ENCODE results near the gene SPEG. TPM values are rescaled to one million over a fixed set of nuclear protein-coding genes. Genes with fewer than 3 reads are reported as not detected.

Gene SPEG
- total RNA-seq, 6 experiments from 2014 or later: 0.24 to 1.5 (median 0.48) TPM

DNA sequence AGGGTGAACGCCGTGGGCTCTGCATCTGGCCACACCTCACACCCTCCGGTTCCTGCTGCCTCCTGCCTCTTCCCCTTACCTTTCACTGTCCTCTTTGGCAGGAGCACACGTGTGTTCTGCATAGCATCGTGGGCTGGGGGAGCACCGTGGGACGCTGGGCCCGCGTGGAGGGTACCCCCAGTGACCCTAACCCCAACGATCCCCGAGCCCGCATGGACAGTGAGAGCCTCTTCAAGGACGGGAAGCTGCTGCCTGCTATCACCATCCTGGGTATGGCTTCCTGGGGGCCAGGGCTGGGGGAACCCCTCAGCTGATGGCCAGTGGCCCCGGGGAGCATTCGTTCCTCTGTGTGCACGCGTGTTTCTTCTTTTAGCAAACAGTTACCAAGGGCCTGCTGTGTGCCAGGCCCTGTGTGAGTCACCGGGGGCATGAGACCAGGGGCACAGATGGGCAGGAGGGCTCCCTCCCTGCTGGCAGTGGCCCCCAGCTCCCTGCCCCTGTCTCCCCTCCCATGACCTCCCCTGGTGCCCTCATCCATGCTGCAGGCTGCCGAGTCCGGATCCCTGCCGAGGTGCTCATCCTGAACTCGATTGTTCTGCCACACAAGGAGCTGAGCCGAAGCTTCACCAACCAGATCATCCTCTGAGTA, 71.6 kb downstream of the SPEG start:
- 95% methylated on average over 3 of the region's 23 CpGs for WGBS (ENCODE audit: insufficient coverage, low coverage, low lambda C conversion rate, missing lambda C conversion rate)
- no peak overlapping the region for H3K4me3 ChIP-seq
- no peaks in the 10 kb centered on the region for H3K27me3 ChIP-seq
- intact Hi-C loops (cut with DNase I): no loop called here
- TF ChIP-seq POLR2A (IDR thresholded peaks at IDR 0.05) (no peak), CTCF (IDR thresholded peaks at IDR 0.05) (no peak)
- no peaks in the 10 kb centered on the region for H3K9me3 ChIP-seq
- ATAC-seq (no peak), DNase-seq (no peak)
- no peak overlapping the region for H3K27ac ChIP-seq
- H3K36me3 ChIP-seq: peaks cover 0 to 9% (median 0%) of the 10 kb centered on the region in 4 donors
- peaks cover 0 to 3% (median 0%) of the 10 kb centered on the region in 4 donors for H3K4me1 ChIP-seq

DNA sequence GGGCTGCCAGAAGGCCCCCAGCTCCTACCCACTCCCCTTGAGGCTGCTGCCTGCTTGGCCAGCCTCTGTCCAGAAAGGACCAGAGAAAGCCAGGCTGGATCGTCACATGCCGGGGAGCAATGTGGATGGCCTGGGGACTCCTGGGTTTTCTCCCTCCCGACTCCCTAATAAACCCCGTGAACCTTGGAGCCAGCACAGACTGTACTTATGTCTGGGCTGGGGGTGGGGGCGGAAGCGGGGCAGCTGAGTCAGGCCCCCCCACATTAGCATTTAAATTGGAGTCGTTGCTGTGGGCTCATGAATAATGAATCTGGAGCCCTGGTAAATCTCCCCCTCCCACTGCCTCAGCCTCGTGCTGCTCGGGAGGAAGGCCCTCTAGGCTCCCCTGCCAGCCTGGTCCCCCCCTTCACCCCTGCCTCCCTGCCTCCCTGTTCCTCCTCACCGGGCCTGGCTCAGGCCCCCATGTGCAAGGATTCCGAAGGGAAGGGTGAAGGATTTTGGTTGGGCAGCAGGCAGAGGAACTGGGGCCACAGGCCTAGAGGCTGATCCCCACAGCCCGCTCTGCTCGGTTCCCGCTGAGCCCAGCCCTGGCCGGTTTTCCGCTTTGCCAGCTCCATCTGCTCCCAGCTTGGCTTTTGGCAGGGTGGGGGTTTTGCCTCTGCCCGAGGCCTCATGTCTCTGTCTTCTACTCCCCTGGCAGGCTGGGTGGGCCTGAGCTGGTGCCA, 72.3 kb downstream of the SPEG start:
- H3K36me3 ChIP-seq: peaks cover 0 to 9% (median 0%) of the 10 kb centered on the region in 4 donors
- DNase-seq (no peak), ATAC-seq (no peak)
- H3K27ac ChIP-seq: no peak overlapping the region
- H3K9me3 ChIP-seq: no peaks in the 10 kb centered on the region
- H3K4me3 ChIP-seq: no peak overlapping the region
- H3K4me1 ChIP-seq: peaks cover 0 to 3% (median 0%) of the 10 kb centered on the region in 4 donors
- intact Hi-C loops (cut with DNase I): no loop called here
- no peaks in the 10 kb centered on the region for H3K27me3 ChIP-seq
- no peak for TF ChIP-seq POLR2A (IDR thresholded peaks at IDR 0.05)
- no peak for TF ChIP-seq CTCF (IDR thresholded peaks at IDR 0.05)
- 82% methylated on average over 4 of the region's 17 CpGs for WGBS (ENCODE audit: insufficient coverage, low coverage, low lambda C conversion rate, missing lambda C conversion rate)

DNA sequence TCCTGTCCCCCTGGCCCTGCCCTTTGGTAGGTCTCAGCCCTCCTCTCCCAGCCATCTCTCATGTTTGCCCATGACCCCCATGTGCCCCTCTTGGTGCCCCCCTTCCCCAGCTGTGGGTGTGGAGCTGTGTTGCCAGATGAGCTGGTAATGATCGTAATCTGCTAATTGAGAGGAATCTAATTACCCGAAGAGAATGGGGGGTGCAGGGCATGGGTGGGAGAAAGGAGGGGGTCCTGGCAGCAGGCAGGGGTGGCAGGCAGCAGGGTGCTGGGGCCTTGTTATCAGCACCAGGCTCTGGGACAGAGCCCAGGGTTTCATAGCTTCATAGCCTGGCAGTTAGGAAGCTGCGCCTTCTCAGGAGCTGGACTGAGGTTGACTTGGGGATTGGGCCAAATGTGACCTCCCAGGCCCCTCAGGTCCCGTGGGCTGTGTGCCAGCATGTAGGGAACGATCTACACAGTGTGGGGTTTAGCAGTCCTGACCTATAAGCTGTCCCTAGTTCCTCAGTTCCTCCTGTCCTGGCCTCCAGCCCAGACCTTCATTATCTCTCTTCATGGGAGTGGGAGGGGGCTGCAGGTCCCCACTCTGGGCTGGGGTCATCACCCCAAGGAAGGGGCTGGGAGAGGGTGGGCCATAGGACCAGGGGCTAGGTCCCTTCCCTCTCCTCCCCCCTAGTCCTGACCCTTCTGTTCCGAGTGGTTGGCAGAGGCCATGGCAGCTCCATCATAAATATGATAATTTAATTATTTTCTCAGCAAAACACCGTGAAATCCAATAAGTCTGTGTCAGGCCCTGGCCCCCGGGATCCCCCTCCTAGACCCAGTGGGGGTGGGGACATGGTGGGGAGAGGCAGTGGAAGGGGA, 73.2 kb downstream of the SPEG start:
- Histone ChIP-seq H3K27ac (no peak overlapping the region), H3K9me3 (no peaks in the 10 kb centered on the region), H3K27me3 (no peaks in the 10 kb centered on the region), H3K36me3 (peaks cover 0 to 9% (median 0%) of the 10 kb centered on the region in 4 donors), H3K4me1 (peaks cover 0 to 3% (median 0%) of the 10 kb centered on the region in 4 donors), H3K4me3 (no peak overlapping the region)
- intact Hi-C loops (cut with DNase I): no loop called here
- ATAC-seq: no peak
- no peak for DNase-seq
- TF ChIP-seq CTCF (IDR thresholded peaks at IDR 0.05): no peak
- TF ChIP-seq POLR2A (IDR thresholded peaks at IDR 0.05): no peak
- WGBS (ENCODE audit: insufficient coverage, low coverage, low lambda C conversion rate, missing lambda C conversion rate): 55% methylated on average over 6 of the region's 8 CpGs

DNA sequence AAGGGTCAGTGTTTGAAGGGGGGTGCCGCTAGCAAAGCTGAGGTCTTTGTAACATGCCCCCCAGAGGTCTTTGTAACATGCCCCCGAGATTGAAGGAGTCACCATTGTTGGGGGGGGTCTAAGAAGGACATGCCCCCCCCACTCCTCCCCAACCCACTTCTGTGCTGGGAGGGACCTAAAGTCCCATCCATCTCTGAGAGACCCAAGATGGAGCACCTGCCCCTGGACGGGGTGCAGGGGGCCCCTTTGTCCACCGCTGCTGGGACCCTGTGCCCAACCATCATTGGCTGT, 73.7 kb downstream of the SPEG start:
- ATAC-seq: no peak
- no peak for DNase-seq
- Histone ChIP-seq H3K9me3 (no peaks in the 10 kb centered on the region), H3K27me3 (no peaks in the 10 kb centered on the region), H3K4me1 (peaks cover 0 to 3% (median 0%) of the 10 kb centered on the region in 4 donors), H3K4me3 (no peak overlapping the region), H3K36me3 (peaks cover 0 to 9% (median 0%) of the 10 kb centered on the region in 4 donors), H3K27ac (no peak overlapping the region)
- WGBS (ENCODE audit: insufficient coverage, low coverage, low lambda C conversion rate, missing lambda C conversion rate): 82% methylated on average over 3 of the region's 4 CpGs
- intact Hi-C loops (cut with DNase I): no loop called here
- TF ChIP-seq POLR2A (IDR thresholded peaks at IDR 0.05): no peak
- TF ChIP-seq CTCF (IDR thresholded peaks at IDR 0.05): no peak

All from right lobe of liver (tissue), 6 donors.